HG02973 (cell line): ENCODE measurements around the gene EFCAB5.
A peak's percentile ranks its signal among the peaks of the same experiment; 100 is the strongest.
"Not testable (repeated sequence)": the region's sequence is repeated elsewhere in the genome, so short reads cannot be mapped to it uniquely, and the experiment has no call there.

Experiments
- ATAC-seq: cut with Tn5 transposase; IDR thresholded peaks from one replicate; pipeline ENCODE4 v1.9.1; 2021; ENCODE audit warnings: moderate library complexity; ENCODE audit not compliant: unreplicated experiment

The EFCAB5 gene

DNA sequence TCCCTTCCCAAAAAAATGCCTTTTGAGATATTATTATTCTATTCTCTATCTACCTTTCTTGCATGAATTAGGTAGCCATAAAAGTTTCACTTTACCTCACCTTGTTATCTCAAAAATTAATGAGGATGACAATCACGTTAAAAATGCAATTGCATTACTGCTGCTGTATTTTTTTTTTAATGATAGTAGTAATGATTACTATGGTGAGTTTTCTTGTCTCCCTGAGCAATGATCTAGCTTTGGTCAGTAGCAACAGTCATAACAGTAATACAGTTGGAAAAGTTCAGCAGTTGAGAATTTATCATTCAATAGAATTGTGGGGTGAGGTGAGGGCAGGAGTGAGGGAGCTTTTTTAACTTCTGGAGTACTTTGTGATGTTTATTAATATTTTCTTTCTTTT, at the start of gene EFCAB5:
EFCAB5 (plus strand) TSS at position 301 of the 400 bp plus-strand sequence. CDS start 163 bp downstream, outside the sequence.
- no peak for ATAC-seq

DNA sequence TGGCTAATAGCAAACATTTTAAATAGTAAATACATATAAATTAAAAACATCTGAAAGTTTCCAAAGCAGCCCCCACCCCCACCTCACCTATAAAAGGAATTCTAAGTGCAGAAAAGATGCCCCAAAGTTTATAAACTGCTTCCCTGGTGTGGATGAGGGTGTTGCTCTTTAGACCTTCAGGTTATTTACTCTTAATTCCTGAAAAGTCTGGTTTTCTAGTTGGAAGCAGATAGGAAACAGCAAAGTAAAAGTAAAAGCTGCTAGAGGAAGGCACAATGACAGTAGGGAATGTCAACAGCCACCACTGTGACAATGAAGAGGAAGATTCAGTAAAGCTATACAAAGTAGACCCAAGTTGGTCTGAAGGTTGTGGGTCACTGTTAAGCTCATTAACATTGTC, 49.2 kb upstream of the EFCAB5 start:
- no peak for ATAC-seq

DNA sequence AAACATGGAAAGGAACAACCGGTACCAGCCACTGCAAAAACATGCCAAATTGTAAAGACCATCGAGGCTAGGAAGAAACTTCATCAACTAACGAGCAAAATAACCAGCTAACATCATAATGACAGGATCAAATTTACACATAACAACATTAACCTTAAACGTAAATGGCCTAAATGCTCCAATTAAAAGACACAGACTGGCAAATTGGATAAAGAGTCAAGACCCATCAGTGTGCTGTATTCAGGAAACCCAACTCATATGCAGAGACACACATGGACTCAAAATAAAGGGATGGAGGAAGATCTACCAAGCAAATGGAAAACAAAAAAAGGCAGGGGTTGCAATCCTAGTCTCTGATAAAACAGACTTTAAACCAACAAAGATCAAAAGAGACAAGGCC, 44.3 kb upstream of the EFCAB5 start:
- ATAC-seq = not testable (repeated sequence)

DNA sequence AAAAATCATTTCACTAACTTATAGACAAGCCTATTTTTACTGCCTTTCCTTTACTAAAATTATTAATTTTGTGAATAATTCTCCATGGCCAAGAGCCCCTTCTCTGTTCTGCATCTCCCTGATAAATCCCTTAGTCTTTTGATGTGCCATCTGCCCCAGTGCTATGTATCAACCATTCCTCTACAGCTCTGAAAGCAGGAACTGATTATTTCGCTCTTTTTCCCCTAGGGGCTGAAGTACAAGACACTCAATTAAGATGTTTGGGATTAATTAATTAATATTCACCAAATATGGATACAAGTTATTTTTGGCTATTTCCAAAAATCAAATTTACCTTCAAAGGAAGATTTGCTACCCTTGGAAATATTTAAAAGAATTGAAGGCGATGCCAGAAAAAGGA, 38.0 kb upstream of the EFCAB5 start:
- no peak for ATAC-seq

DNA sequence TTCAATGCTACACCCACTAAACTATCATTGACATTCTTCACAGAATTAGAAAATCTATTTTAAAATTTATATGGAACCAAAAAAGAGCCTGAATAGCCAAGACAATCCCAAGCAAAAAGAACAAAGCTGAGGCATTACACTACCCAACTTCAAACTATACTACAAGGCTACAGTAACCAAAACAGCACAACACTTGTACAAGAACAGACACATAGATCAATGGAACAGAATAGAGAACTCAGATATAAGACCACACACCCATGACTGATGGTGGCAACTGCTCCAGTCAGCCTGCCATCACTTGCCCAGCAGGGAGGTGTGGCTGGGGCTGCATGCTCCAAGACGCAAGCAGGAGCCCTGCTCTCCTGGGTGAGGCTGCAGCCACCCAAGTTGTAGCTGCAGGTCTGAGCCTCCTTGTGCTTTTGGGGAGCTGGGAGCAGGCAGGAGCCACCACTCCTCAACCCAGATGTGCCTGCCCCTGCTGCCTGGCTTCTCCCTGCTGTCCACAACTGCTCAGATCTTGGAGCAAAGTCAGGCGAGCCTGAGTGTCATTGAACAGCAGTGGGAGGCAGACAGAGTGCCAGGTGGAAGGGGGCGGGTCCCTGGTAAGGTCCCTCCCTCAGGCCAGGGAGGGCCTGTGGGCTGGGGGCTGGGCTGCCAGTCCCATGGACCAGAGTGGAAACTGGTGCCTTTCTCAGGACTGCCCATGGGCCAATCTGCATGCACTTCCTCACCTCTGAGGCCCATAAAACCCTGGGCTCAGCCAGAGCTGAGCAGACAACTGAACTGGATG, 36.2 kb upstream of the EFCAB5 start:
- ATAC-seq = no peak

DNA sequence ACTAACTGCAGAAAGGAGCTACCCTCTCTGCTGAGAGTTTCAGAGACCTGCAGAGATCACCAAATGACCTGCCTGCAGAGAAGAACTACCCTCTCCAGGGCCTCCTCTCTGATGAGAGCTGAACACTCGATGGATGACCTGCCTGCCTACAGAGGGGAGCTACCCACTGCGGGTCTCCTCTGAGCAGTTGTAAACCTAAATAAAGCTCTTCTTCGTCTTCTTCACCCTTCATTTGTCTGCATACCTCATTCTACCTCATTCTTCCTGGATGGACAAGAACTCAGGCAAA, 35.6 kb upstream of the EFCAB5 start:
- no peak for ATAC-seq

DNA sequence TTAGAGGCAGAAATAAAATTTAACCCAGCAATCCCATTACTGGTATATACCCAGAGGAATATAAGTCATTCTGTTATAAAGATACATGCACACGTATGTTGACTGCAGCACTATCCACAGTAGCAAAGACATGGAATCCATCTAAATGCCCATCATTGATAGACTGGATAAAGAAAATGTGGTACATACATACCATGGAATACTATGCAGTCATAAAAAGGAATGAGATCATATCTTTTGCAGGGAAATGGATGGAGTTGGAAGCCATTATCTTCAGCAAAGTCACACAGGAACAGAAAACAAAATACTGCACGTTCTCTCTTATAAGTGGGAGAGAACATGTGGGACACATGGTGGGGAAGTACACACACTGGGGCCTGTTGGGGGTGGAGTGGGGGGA, 34.5 kb upstream of the EFCAB5 start:
- ATAC-seq = no peak

DNA sequence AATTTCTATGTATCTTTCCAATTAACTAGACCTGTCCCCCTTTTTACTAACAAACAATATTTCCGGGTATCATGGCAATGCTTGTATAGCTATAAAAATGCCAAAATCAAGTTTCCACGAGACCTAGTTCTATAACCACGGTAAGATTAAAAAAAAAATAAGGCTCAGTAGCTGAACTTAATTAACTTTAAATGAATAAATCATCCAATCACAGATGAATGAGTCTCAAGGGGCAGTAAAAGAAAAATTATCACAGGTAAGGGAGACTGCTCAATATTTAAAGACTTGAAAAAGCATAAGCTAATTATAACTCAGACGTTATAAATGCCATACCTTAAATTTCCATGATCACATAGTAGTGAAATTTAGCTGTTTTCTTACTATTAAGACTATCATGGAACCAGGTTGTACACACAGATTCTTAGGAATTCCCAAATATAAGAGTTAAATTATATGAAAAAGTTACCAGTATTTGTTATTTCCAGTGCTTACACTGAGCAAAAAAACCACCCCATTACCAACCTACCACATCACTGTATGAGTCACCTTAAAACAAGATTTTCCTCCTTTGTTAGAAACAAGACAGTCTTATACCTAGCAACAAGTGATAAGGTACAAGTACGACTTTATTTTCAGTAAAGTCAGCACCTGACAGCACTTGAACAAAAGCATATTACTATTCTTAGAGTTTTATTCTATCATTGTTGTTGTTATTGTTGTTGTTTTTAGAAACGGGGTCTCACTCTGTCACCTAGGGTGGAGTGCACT, 32.0 kb upstream of the EFCAB5 start:
- no peak for ATAC-seq

DNA sequence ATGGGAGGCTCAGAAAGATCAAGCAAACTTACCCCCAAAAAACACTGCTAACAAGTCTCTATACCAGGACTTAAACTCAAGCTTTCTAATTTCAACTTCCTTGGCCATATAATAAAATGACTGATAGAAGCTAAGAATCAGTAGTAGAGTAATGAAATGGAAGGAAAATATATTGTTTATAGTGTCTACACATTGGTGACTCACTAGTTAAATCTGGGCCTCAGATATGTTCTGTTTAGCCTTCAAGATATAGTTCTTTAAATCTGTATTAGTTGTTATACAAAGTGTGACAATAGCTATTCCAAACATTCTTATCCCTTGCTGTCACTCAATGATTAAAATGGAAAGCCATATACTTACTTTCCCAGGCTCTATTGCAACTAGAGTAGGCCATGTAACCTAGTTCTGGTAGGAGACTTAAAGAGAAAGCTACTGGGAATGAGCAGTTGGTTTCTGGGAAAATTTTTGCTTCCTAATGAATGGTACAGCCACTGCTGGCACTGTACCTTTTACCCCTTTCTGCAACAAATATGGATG, 29.7 kb upstream of the EFCAB5 start:
- no peak for ATAC-seq

DNA sequence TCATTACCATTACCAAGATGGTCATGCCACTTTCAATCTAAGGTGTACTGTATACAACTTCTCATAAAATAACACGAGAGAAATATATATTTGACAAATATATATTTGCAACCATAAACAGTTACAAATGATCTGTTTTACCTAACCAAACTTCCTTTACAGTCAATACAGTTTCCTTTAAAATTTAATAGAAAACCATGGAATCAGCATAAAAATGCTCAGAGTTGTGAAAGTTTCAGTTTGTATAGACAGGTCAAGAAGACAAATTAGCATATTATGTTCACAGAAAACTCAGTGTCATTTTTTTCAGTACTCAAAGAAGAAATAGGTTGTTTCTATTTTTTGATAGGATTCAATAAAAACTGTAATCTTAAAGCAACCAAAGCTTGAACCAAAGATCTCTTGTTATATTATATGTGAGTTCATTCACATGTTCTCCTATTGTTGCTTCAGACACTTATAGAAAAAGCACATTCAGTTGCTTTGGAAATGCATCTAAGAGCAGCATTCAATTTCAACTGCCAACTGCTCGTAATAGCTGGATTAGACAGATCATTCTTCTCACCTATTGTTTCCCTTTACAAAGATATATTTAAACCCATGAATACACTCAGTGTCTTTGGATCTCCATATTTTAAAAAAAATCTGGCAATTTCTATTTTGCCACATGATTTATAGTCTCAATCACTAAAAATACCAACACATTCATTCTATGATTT, 26.5 kb upstream of the EFCAB5 start:
- no peak for ATAC-seq

DNA sequence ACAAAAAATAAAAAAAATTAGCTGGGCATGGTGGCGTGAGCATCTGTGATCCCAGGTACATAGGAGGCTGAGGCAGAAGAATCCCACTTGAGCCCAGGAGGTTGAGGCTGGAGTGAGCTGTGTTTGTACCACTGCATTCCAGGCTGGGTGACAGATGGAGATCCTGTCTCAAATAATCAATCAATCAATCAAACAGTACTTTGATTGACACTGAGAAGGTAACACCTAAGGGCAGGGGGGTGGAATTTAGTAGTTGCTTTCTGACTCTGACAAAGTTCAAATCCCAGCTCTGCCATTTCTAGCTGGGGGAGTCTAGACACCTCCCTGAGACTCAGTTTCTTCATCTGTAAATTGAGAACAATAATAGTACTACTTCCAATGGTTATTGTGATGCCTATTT, 23.4 kb upstream of the EFCAB5 start:
- no peak for ATAC-seq

DNA sequence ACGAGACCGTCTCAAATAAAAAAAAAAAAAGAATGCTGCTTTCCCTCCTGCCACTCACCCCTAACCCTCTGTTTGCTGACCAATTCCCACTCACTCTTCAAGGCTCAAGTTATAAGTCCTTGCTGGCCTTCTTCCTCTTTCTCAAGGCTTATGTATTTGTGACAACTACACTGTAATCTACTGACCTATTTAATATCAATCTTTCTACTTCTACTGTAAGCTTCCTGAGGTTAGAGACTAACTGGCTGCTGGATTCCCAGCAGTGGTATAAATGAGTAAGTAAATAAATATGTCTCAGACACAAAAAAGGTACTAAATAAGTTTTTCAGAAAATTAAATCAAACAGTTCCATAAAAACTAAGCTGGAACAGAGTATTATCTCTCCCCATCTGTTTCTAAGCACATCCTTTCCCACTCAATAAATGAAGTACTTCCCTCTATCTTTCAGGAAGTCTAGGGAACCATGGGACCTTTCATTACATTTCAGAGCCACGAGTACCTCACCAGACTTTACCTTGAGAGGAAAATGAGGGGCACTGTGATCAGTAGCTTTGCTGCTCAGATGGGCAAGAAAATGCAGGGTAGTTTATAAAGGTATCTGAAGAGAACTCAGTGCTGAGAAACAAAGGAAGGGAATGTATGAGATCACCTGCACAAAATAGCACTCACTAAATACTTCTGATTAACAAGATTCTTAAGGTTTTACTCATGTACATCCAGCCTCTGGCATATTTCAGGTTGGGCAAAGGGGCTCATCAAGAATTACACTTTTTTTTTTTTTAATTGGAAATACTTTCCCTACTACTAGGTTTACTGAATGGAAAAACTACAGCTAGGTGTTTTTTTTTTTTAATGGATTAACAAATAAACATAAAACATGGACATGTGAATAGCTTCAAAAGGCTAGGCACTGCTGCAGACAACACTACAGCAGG, 22.2 kb upstream of the EFCAB5 start:
- ATAC-seq = no peak

DNA sequence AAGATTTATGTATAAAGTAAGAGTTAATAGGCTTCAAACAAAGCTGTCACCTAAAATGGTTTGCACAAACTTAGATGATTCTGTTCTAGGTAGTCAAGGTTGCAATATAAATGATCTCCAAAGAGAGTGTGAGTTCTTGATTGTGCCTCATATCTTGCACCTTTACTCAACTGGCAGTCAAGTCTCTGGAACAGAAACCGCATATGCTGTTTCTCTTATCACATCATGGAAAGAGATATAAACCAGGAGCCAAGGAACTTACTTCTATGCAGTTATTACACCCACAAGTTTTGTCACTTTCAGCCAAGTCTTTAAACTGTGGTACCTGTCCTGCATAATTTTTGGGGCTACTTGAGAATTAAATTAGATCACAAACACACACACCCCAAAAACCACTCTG, 16.6 kb upstream of the EFCAB5 start:
- no peak for ATAC-seq

DNA sequence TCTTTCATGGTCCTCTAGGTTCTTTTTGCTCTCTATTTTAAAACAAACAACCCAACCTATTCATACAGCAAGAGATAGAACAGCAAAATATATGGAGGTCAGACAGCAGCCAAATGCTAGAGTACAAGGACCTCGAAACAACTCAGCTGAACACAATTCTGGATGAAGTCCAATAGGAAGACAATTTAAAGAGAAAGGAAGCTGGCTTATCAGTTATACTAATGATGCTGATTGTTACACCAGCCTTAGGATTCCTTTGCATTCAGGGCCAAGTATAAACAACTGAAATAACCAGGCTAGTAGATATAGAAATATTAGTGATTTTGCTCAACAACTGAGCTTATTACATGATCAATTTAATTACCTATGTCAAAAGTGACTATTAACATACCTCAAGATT, 13.9 kb upstream of the EFCAB5 start:
- no peak for ATAC-seq

DNA sequence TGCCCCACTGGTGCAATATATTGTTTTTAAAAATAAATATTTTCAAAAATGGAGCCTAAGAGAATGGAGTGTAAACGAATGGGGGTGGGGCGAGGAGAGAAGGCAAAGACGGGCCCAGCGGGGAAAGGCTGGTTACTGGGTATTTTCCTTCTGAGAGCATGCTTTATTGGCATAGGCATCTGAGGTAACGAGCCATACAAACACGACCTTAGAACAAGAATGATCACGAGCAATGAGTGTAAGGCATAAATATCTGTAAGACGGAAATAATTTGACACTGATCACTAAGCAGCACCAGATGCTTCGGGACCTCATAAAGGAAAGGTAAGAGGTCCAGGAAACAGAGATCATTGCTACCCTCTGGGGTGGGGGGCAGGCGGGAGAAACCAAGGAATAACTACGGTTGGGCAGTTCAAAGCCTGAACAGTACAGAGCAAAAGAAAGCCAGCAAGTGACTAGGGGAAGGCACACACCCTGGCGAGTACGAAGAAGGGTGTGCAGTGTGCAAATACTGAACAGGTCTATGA, 12.4 kb upstream of the EFCAB5 start:
- ATAC-seq = no peak

DNA sequence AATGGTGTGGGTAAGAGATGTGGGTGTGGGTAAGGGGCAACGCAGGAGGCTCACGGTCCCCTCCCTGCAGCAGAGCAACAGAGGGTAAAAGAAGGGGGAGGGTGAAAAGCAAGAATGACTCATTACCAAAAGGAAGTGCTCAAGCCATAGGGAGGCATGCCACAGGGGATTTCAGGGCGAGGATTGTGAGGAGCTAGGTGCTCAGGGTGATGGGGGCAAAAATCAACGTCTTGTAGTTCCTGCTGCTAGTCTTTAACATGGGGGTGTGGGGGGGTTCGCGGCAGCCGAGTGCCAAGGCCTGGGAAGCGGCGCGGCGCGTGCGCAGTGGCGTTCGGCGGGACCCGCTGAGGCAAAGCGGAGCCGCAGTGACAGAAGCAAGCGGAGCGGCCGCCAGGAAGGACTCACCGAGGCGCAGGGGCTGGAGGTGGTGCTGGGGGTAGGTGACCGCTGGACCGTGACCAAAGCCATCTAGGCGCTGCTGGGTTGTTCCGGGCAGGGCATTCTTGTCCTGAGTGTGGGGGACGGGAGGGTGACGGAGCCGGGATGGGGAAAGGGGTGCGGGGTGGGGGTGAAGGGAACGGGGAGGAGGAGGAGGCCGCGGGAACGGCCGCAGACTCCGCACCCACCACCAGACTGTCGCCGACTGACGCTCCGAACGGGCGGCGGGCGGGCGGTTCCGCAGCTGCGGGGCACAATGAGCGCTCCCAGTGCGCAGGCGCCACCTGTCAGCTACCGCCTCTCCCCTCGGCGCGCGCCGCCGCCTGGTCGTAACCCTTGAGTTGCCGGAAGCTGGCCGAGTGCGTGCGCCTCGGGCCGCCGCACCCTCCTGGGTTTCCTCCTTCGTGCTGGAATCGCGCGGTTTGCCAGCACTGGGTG, 11.7 kb upstream of the EFCAB5 start, which contains the start of gene SSH2:
SSH2 (minus strand) TSS at position 696 of the 876 bp plus-strand sequence; CDS start at position 468, 228 bp downstream.
- peak; percentile 46 for ATAC-seq

DNA sequence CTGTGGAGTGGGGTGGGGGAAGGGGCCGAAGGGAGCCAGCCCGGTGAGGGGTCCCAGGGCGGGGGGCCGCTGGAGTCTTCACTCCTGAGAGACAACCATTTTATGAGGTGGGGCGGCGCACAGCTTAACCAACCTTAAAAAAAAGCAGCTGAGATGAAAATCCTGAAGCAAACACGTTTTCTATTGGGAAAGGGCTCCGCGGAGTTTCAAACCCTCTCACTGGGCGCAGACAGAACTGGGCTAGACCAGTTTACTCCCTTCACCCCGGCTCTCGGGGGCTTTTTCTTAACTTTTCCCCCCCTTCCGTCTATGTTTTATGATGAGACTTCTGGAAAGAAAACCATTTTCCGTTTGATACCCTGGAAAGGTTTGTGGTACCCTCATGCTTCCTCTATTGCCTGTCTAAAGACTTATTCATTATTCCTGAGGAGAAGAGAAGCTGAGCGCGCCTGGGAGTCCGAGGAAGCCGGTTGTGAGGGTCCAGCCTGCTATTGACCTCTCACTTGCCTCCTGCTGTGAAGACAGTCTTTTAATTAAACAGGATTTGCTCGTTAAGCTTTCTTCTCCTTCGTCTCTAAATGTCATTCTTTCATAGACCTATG, 10.9 kb upstream of the EFCAB5 start:
- ATAC-seq = no peak

DNA sequence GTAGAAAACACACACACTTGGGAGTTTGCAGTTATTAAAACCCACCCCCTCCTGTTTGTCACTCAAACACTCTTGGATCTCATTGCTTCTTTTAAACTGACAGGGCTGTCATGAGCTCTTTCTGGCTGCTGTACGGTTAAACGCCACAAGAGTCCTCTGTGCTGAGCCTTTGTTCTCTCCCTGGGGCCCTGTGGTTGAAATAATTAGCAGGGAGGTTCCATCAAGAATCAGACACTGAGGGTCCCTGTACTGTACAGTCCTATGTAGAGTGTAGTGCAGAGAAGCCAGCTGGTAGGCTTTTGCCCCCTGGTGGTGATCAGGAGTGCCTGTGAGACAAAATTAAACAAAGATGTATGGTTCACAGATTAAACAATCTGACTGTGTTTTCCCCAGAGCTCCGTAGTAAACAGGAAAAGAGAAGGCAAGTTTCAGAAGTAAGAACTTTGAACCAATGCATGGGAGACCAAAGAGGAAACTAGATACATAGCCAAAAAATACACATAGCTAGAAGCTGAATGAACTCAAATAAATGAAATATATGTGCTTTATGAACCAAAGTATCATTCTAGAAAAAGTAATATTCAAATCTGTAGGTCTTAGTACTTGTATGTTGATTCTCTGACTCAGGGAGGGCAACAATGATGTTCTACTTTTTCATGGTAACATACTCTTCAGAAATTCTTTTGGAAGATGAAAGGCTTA, 10.1 kb upstream of the EFCAB5 start:
- ATAC-seq = peak; percentile 55
